ENCODE data around the gene GARIN5A.
A peak's percentile ranks its signal among the peaks of the same experiment; 100 is the strongest.
"Not testable (repeated sequence)": the region's sequence is repeated elsewhere in the genome, so short reads cannot be mapped to it uniquely, and the experiment has no call there.

The GARIN5A gene

DNA sequence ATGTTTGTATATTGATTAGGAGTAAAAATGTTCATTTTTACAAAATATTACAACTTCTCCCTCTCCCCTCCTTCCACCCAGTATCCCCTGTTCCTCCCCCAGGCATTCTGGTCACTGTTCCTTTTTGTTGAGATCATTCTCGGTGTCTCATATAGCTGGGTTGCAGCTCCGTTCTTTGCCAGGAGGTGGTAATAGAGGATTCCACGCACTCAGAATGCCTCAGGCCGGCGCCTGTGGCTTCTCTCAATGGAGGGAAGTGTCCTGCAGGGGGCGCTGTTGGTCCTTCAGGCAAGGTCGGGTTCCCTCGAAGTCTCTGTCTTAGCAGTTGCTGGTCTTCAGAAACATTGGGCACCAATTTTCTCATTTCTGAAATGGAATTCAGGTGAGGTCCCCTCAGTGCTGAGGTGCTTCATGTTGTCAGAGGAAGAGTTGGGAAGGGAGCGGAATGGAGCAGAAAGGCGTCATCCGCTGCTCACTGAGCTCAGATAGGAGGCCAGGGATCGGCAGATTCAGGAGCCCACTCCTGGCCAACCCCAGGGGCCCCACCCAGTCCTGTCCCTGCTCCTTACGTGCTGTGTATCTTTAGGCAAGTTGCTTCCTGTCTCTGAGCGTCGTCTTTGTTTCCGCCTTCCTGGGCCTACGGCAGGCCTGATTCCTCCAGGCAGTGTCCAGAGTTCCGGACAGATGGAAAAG is 10.3 kb upstream of the GARIN5A start:
- DNase-seq = no peak

DNA sequence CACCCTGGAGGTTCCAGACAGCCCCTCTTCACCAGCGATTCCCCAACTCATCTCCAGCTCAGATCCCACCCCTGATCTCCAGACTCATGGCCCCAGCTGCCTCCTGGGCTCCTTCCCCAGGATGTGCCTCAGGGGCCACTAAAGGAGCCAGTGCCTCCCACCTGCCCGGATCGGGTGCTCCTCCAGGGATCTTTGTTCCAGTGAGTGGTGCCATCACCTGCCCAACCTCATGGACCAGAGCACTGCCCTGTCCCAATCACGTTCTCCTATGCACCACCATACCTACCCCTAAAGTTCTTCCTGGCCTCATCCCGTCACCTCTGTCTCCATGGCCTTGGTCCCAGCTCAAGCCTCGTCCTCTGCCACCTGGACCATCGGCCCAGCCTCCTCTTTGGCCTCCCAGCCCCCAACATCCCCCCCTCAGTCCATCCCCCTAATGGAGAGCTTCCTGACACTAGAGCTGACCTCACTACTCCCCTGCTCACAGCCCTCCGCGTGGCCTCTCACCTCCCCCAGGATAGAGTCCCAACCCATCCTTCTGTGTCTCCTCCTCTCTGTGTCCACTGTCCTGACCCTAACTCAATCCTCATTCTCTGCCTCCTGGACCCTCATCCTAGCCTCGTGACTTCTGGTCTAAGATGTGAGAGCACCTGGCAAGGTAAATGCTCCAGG is 8.8 kb upstream of the GARIN5A start:
- DNase-seq = no peak

DNA sequence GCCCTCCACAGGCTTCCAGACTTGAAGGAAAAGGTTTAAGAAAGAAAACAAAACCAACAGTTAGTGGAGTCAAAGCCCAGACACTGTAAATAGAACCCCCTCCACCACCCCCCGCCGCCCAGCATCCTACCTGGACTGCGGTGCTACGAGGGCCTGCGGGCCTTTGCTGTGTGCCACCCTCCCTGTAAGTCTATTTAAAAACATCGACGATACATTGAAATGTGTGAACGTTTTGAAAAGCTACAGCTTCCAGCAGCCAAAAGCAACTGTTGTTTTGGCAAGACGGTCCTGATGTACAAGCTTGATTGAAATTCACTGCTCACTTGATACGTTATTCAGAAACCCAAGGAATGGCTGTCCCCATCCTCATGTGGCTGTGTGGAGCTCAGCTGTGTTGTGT is 6.3 kb upstream of the GARIN5A start:
- DNase-seq = no peak

DNA sequence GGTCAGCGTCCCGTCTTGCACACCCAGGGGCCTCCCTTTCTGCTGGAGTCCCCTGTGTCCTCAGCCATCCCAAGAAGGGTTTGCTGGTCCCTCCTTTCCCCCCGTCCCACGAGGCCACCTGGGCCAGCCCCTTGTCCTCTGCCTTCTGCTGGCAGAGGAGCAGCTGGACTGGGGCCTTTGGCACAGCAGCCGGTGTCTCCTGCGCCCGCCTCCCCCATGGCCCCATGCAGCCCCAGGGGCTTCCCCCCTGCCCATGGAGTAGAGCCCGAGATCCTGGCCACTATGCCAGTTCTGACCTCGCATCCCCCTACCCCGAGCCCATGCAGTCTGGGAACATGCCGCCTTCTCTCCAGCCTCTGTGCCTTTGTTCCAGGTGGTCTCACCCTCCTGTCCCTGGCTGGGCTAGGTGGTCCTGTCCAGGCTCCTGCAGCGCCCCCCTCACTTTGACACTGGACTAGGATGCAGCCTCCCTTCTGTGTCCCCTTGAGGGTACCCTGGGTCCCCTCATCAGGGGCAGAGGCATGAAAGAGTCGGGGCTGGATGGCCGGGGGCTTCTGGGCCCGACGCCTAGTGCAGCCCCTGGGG is 5.7 kb upstream of the GARIN5A start:
- DNase-seq = no peak

DNA sequence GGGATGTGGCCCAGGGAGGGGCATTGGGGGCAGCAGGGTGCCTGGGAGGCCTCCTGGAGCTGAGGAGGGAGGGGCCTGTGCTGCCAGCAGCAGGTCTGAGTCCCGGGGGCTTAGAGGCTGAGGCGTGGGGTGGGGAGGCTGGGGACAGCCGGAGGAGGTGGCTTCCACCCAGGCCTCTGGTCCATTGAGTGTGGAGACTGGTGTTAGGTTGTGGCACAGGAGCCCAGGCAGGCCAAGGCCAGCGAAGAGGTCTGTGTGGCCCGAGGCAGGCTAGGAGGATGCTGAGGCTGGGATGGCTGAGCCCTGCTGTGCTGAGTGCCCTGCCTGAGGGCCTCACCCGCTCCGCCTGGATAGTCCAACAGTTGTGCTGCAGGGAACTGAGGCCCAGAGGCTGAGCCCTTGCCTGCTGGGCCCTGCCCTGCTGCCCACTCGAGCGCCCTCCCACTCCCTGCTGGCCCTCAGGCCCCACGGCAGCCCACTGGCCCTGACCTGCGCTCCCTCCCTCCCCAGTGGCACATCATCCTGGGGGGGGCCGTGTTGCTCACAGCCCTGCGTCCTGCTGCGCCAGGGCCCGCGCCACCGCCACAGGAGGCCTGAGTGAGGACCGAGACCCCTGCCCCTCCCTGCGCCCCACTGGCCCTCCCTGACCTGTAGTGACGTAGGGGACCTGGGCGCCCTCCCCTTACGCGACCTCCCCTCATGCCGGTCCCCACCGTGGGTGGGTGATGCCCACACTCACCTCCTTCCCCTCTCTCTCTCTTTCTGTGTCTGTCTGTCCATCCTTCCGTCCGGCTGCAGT is 4.9 kb upstream of the GARIN5A start:
- DNase-seq = no peak

DNA sequence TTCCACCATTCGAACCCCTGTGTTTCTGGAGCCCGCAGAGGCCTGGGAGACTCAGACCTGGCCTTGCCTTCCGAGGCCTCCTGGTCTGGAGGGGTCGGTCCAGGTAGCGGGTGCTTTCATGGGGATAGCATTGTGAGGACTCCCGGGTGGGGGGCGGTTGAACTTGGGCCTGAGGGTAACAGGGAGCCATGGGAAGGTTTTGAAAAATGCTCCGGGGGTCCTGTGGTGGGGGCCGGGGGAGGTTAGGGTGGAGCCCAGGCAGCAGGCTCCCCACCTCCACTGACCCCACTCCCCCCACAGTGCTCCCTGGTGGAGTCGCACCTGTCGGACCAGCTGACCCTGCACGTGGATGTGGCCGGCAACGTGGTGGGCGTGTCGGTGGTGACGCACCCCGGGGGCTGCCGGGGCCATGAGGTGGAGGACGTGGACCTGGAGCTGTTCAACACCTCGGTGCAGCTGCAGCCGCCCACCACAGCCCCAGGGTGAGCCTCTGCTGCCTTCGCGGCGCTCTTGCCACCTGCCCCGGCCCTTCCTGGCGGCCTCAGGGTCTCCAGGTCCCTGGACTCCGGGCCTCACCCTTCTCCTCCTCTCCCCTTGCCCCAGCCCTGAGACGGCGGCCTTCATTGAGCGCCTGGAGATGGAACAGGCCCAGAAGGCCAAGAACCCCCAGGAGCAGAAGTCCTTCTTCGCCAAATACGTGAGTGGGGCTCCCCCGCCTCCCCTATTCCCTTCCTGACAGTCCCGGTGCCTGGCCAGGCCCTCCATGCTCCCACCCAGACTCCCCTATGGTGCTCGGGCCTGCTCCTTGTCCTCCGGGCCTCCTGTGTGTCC is 3.8 kb upstream of the GARIN5A start:
- no peak for DNase-seq

DNA sequence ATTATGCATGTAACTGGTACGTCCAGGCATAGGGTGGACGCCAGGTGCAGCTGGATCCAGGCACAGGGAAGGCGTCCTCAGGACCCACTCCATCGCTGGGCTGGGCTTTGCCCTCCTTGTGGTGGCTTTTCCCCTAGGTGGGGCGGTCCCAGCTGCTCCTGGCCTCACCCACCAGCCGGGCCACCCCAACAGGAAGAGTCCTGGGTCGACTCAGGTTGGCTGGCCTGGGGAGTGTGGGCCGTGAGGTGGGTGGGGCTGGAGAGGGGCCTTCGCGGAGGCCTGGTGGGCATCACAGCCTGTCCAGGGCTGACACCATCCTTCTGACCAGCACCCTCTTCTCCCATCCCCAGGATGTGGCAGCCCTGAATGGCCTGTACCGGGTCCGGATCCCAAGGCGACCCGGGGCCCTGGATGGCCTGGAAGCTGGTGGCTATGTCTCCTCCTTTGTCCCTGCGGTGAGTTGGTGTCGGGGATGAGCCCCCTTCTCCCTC is 3.2 kb upstream of the GARIN5A start:
- no peak for DNase-seq

DNA sequence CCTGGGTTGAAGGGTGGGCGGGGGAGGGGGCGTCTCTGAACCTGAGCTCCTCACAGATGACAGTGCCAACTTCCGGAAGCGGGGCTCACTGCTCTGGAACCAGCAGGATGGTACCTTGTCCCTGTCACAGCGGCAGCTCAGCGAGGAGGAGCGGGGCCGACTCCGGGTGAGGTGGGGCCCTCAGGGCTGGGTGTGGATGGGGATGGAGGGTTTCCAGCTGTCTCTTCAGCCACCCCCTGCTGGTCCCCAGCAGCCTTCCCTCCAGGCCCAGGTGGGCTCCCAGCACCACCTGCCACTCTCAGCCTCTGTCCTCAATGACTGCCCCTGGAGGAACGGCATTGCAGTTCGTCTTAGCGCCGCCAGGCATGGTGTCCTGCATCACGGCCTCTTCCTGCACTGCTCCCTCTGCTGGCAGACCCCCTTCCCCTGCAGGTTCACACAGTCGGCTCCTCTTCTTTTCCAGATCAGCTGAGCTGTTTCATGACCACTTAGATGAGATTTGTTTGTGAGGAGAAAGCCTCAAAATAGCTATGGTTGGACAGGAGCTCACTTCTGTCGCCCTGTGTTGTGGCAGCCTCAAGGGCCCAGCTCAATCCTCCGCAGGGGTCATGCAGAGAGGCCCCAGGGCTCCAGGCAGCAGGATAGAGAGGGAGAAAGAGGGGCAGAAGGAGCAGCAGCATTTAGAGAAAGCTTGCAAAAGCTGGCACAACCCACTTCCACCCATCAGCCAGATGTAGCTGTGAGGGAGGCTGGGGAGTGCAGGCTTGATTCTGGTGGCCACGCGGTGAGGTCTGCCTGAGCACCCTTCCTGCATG is 2.5 kb upstream of the GARIN5A start:
- DNase-seq = no peak

DNA sequence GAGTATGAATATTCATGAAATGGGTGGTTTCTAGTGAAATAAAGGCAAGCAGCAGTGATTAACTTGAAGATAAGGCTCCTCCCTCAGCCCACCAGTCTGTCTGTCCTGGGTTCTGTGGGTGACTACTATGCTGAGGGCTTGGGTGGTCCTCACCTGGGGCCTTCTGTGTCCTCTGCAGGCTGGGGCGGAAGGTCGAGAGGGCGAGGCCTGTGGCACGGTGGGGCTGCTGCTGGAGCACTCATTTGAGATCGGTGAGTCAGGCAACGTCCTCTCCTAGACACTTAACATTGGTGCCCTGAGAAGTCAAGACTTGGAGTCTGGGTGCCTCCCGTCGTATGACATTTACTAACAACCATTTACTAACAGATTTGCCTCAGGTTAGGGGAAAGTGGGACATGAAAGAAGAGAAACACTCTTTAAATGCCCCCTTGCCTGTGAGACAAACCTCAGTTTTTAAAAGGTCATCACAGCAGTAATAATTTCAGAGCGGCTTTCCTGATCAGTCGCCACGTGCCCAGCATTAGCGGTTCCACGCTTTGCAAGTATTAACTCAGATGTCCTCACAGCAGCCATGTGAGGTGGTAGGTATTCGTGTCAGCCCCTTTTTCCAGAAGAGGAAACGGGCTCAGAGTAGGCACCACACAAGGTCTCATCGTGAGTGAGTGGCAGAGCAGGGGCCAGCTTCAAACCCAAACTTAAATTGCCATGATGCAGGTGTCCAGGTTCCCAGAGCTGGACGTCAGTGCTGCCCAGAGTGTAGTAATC is 1.3 kb upstream of the GARIN5A start:
- no peak for DNase-seq

DNA sequence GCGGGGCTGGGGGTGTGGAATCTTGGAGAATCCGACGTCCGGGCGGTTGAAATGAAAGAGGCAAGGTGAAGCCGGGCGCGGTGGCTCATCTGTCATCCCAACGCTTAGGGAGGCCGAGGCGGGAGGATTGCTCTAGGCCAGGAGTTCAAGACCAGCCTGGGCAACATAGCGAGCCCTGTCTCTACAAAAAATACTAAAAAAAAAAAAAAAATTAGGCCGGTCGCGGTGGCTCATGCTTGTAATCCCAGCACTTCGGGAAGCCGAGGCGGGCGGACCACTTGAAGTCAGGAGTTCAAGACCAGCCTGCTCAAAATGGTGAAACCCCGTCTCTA is 225 bp upstream of the GARIN5A start:
- no peak for DNase-seq

DNA sequence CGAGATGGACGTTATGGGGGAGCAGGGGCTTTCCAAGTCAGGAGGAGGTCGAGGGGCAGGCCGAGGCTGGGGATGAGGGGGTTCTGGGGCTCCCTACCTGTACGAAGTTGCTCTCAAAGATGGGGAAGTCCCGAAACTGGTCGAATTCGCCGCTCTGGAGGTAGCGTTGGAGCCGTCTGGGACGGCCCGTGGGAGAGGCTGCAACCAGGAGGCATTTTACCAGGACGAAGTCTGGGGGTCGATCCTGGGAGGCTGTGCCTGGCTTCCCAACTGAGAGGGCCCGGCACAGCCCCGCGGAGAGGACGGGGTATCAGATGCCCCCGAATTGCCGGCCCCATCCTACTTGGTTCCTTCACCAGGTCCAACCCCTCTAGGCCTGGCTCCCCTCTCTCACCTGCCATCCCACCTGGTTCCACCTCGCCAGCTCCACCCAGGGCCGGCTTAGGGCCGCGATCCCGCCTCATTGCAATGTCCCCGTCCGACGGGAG is 868 bp downstream of the GARIN5A start:
- DNase-seq = no peak

DNA sequence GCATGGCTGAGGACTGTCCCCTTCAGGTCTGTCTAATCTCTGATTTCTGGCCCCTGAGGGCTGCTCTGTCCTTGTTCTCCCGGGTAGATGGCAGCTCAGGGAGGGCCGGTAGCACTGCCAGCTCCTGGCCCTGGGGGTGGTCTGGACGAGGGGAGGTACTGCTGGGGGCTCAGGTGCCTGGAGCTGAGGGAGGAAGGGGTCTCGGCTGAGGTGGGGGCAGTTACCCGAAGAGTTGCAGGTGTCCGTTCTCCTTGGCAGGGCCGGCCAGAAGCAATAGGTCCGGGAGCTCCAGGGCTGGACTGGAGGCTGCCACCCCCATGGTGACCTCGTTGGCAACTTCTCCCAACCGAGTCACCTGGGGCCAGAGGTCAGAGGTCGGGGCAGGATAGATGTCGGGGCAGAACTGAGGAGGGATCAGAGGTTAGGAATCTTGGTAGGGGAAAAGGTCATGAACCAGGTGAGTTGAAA is 1.5 kb downstream of the GARIN5A start:
- DNase-seq = no peak

DNA sequence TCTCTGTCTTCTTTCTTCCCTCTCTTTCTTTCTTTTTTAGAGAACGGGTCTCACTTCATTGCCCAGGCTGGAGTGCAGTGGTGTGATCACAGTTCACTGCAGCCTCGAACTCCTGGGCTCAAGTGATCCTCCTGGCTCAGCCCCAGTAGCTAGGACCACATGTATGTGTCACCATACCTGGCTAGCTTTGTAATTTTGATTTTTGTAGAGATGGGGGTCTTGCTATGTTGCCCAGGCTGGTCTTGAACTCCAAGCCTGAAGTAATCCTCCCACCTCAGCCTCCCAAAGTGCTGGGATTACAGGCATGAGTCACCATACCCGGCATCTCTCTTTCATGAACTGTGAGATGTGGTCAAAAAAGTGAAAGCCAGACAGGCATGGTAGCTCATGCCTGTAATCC is 3.3 kb downstream of the GARIN5A start:
- DNase-seq = not testable (repeated sequence)

DNA sequence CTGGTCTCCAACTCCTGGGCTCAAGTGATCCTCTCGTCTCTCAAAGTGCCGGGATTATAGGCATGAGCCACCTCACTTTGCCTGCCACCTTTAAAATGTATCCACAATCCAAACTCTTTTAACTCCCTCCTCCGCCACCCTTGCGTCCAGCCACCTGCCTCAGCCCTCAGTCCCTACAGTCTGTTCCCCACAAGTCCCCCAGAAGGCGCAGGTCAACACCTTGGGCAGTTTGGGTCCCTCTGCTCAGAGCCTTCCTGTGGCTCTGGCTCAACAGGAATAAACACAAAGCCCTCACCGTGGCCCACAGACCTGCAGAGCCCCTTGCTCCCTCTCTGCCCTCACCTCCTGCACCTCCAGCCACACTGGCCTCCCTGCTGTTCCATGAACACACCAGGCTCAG is 7.8 kb downstream of the GARIN5A start:
- no peak for DNase-seq

DNA sequence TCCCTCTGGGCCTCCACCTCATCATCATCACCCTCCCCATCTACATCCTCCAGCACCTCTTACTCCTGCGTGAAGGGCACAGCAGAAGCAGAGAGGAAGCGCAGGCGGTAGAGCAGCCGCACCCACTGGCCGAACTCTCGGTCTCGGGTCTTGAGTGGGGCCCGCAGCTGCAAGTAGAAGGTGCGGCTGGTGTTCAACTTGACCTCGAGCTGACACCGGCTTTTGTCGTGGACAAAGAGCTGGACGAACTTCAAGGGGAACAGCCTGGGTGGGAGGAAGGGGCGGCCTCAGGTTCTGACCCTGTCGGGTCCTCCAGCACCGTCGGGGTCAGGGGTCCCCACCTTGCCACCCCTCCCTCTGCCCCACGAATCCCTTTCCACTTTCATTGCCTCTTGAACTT is 9.1 kb downstream of the GARIN5A start:
- no peak for DNase-seq

DNA sequence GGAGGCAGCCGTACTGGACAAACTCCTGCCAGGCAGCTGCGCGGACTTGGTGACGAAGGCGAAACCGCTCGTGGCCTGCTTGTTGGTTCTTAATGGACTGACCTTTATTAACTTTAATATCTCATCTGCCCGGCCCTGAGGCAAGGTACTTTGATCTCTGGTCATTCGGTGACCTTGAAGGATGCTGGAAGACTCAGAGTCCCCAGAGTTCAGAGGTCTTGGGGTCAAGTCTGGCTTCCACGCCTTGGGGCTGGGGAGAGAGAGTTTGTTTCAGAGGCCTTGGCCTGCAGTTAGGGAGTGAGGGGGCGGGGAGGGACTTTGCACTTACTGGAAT is 10.0 kb downstream of the GARIN5A start:
- no peak for DNase-seq

DNA sequence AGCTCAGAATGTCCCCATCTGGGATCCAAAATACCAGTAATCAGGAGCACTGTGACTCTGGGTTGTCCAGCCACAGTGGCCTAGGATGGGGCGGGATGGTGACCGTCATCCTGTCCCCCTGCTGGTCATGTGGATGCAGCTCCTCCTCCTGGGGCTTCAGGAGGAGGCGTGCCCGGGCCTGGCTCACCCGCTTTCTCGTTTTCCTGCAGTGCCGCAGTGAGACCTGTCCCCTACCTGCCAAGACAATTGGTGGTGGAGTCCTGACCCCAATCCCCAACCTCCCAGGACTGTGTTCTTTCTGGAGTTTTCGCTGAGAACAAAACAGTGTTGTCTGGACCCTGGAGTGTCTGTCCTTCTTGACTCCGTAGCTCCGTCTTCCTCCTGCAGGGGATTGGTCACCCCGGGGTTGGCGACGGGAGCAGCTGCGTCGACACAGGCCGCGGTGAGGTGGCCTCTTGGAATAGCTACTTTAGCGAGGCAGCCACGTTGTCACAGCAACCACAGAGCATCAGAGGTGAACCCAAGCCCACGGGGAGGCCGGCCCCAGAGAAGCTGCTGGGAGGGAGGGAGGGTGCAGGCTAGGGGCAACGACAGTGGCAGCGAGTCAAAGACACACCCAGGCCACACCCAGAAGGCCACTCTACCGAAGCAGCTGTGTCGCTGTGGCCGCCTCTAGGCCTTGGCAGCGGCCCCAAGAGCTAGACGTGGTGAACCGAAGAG is 10.5 kb downstream of the GARIN5A start:
- DNase-seq = peak; percentile 76

DNA sequence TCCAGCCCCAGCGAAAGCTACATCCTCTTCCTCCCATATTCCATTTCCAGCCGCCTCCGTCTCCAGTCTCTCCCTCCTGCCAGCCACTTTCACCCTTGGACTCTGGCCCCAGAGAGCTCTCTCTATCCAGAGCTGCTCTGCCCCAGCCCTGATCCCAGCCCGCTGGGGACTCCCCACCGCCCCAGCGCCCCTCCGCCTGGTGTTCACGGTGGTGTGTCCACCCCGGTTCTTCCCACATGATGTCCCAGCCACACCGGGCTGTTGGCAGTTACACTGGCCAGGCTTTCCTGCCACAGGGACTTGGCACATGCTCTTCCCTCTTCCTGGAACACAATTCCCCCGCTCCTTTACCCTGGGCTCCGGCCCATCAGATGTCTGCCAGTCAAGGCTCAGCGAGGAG is 11.6 kb downstream of the GARIN5A start:
- DNase-seq = no peak

DNA sequence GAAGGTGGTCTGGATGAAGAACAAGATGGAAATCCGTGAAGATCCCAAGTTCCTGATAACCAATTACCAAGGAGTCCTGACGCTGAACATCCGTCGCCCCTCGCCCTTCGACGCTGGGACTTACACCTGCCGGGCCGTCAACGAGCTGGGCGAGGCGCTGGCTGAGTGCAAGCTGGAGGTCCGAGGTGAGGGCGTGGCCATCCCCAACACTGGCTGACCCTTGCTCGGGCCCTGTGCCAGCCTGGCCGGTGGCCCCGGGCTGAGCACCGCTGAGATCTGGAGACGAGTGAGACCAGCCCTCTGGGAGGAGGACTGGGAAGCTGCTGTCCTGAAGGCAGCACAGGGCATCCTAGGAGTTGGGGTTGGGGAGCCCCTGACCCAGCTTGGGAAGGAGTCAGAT is 12.3 kb downstream of the GARIN5A start:
- DNase-seq = no peak

DNA sequence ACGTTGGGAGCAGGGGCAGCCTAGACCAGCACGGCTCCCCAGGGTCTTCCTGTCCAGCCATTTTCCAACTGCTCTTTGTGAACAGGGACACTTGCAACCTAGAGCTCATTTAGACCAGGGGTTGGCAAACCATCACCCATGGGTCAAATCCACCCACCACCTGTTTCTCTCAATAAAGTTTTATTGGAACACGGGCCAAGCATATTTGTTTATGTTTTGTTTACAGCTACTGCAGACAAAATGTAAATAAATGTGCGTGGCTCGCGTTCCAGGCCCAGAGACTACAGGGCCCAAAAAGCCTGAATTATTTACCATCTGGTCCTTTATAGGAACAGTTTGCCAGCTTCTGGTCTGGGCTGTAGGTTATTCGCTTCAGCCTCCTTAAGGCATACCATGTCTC is 13.7 kb downstream of the GARIN5A start:
- DNase-seq = no peak

All from left hindlimb (tissue), 1 donor.